Adrenal gland (tissue), 5 donors: ENCODE data around the gene UBR3.

Source experiments
- CTCF ChIP-seq, 6 experiments: fragments of 450-650 bp in 4 of 6; fragments of 200-600 bp in 2 of 6; sonication (generic) in 1 of 6; IDR thresholded peaks; 1 replicate in 5 of 6; 2 replicates in 1 of 6; pipeline versions ENCODE4 v1.5.1 to v1.8.0; 2016 to 2021; ENCODE audit warnings: antibody characterized with exemption in 6 of 6, mild to moderate bottlenecking in 2 of 6, moderate library complexity in 1 of 6
- POLR2A ChIP-seq, 2 donors: fragments of 450-650 bp; IDR thresholded peaks; one replicate each; pipeline ENCODE4 v1.6.1; 2017; ENCODE audit warnings: antibody characterized with exemption in 2 of 2, mild to moderate bottlenecking in 2 of 2, moderate library complexity in 1 of 2
- donor health status: DM: no; HTN: no; CAD: no.

GRCh38 chr2:169891593-169892298, 64.5 kb downstream of the UBR3 start:
- TF ChIP-seq CTCF (IDR thresholded peaks at IDR 0.05) = no peak
- no peak for TF ChIP-seq POLR2A (IDR thresholded peaks at IDR 0.05)
